Measurements from ENCODE around the gene JAKMIP3.

JAKMIP3 gene

DNA sequence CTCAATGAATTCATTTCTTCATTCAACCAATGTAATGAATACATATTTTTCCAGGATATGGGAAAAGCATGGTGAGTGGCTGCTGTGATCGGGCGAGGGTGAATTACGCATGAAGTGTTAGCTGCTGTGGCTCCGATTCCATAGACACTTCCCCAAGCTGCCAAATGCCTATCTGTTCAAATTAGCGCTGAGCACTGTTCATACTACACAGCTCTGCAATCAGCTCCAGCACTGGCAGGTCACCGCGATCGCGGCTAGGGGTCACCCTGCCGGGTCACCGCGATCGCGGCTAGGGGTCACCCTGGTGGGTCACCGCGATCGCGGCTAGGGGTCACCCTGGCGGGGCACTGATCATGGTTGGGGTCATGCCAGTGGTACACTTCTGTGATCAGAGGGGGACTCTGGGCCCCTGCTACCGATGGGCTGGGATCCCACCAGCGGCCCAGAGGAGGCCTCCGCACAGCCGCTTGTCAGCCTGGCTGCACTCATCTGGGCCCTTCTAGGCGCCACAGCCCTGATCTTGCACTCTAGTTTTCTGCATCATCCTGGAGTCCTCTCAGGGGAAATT lies 49.3 kb downstream of the JAKMIP3 start:
- no peak for DNase-seq

Data from suppressor macrophage treated with lipopolysaccharide for 4 hours (primary cell).